SK-N-SH (cell line): ENCODE results near the gene ADISSP. TPM values are rescaled to one million over a fixed set of nuclear protein-coding genes. Genes with fewer than 3 reads are reported as not detected.

ENCODE experiments used
- CTCF ChIA-PET: fragments of 300-600, 350-600 bp; formaldehyde crosslinking; extraction: SDS; loops from one replicate; lab custom pipeline; 2021; lab: Yijun Ruan, JAX
- POLR2A ChIA-PET: fragments of 350-600 bp; sonication (Branson Sonifier 250); formaldehyde crosslinking; extraction: SDS; loops from one replicate; lab custom pipeline; 2020; ENCODE audit warnings: antibody characterized with exemption, inconsistent platforms; lab: Yijun Ruan, JAX
- DNase-seq: peaks from one replicate; pipeline ENCODE4 v3.0.0; 2012
- H2AFZ ChIP-seq: fragments of 200-600 bp; sonication (generic); 2 replicates; pipeline ENCODE4 v1.8.1; 2016; ENCODE audit warnings: antibody characterized with exemption, mild to moderate bottlenecking, low read depth
- H3F3A ChIP-seq: fragments of 200-600 bp; sonication (generic); replicated peaks from 2 replicates; pipeline ENCODE3; 2016; ENCODE audit warnings: antibody characterized with exemption, mild to moderate bottlenecking; ENCODE audit not compliant: insufficient read depth
- H3K27ac ChIP-seq, 2 experiments: fragments of 200-500 bp in 1 of 2; fragments of 200-600 bp in 1 of 2; sonication (Bioruptor generic) in 1 of 2; sonication (generic), shearing (Covaris generic) in 1 of 2; 2 replicates each; pipeline versions ENCODE4 v1.5.1 to v1.6.1; 2014 to 2016; ENCODE audit warnings: low read depth in 2 of 2, inconsistent platforms in 1 of 2, low read length in 1 of 2, mild to moderate bottlenecking in 1 of 2, mixed read lengths in 1 of 2
- H3K27me3 ChIP-seq: fragments of 200-600 bp; sonication (generic), shearing (Covaris generic); 2 replicates; pipeline ENCODE4 v1.6.1; 2016; ENCODE audit warnings: mixed run types; ENCODE audit not compliant: insufficient read depth
- H3K36me3 ChIP-seq, 2 experiments: fragments of 200-500 bp in 1 of 2; fragments of 200-600 bp in 1 of 2; sonication (Bioruptor generic) in 1 of 2; sonication (generic) in 1 of 2; replicated peaks in 1 of 2; 2 replicates each; pipeline versions ENCODE3 to v1.5.1; 2014 to 2016; ENCODE audit warnings: low read length in 1 of 2, mild to moderate bottlenecking in 1 of 2; ENCODE audit not compliant: insufficient read depth in 2 of 2, control insufficient read depth in 1 of 2
- H3K4me1 ChIP-seq, 2 experiments: fragments of 200-500 bp in 1 of 2; fragments of 200-600 bp in 1 of 2; sonication (Bioruptor generic) in 1 of 2; sonication (generic), shearing (Covaris generic) in 1 of 2; 2 replicates each; pipeline versions ENCODE4 v1.5.1 to v1.6.1; 2014 to 2016; ENCODE audit warnings: low read depth in 1 of 2, low read length in 1 of 2, mixed run types in 1 of 2; ENCODE audit not compliant: insufficient read depth in 2 of 2, control insufficient read depth in 1 of 2
- H3K4me2 ChIP-seq: fragments of 200-600 bp; sonication (generic), shearing (Covaris generic); 2 replicates; pipeline ENCODE4 v1.6.1; 2017; ENCODE audit warnings: mixed run types
- H3K4me3 ChIP-seq, 2 experiments: fragments of 200-500 bp in 1 of 2; fragments of 200-600 bp in 1 of 2; sonication (Bioruptor generic) in 1 of 2; sonication (generic), shearing (Covaris generic) in 1 of 2; 2 replicates each; pipeline versions ENCODE4 v1.5.1 to v1.8.1; 2014 to 2016; ENCODE audit warnings: low read depth in 2 of 2, inconsistent platforms in 1 of 2, low read length in 1 of 2, mild to moderate bottlenecking in 1 of 2, mixed read lengths in 1 of 2, moderate library complexity in 1 of 2
- H3K79me2 ChIP-seq: fragments of 200-600 bp; sonication (generic); 2 replicates; pipeline ENCODE4 v1.8.1; 2017; ENCODE audit warnings: mild to moderate bottlenecking; ENCODE audit not compliant: insufficient read depth
- H3K9ac ChIP-seq: fragments of 200-600 bp; sonication (generic); 2 replicates; pipeline ENCODE4 v1.6.1; 2017; ENCODE audit warnings: mixed run types
- H3K9me2 ChIP-seq: fragments of 200-600 bp; sonication (generic); 2 replicates; pipeline ENCODE4 v1.6.1; 2017; ENCODE audit warnings: mixed run types
- H3K9me3 ChIP-seq: fragments of 200-600 bp; sonication (generic); 2 replicates; pipeline ENCODE4 v1.6.1; 2017; ENCODE audit warnings: mixed run types, mild to moderate bottlenecking, moderate library complexity
- H4K20me1 ChIP-seq: fragments of 200-600 bp; sonication (generic); 2 replicates; pipeline ENCODE4 v1.6.1; 2017; ENCODE audit warnings: mild to moderate bottlenecking, mixed run types; ENCODE audit not compliant: insufficient read depth
- IRF3 ChIP-seq: fragments of 150-350 bp; IDR thresholded peaks from 2 replicates; pipeline ENCODE4 v1.6.1; 2016; ENCODE audit warnings: mild to moderate bottlenecking, low read depth, low read length
- RAD21 ChIP-seq: IDR thresholded peaks from 2 replicates; pipeline ENCODE4 v1.6.1; 2012; ENCODE audit warnings: mild to moderate bottlenecking, low read length
- REST ChIP-seq: IDR thresholded peaks from 2 replicates; pipeline ENCODE4 v1.6.1; 2012; ENCODE audit warnings: mild to moderate bottlenecking, low read depth, low read length, moderate library complexity
- RFX5 ChIP-seq: IDR thresholded peaks from 2 replicates; pipeline ENCODE4 v1.6.1; 2012; ENCODE audit warnings: mild to moderate bottlenecking, improper control_type of control experiment, low read length
- TAF1 ChIP-seq: IDR thresholded peaks from 2 replicates; pipeline ENCODE4 v1.6.1; 2012; ENCODE audit warnings: low read depth, mild to moderate bottlenecking, low read length, moderate library complexity, borderline replicate concordance
- TCF12 ChIP-seq: IDR thresholded peaks from 2 replicates; pipeline ENCODE4 v1.4.0; 2012
- WGBS: methylation state at CpG from one replicate; pipeline ENCODE4 v1.1.6; 2017; ENCODE audit warnings: low lambda C conversion rate; 5-methylcytosine and 5-hydroxymethylcytosine counted together
- polyA plus RNA-seq, 3 experiments: library from polyadenylated mRNA; depleted of rRNA; stranded (reverse); fragments of >200 nt; gene quantifications; 2 replicates each; pipeline ENCODE4 v1.2.3, GENCODE V29; 2012

Gene ADISSP
- polyA plus RNA-seq, 1 of the 3 experiments (the other 2 are of a cell fraction): 73.9 TPM

DNA sequence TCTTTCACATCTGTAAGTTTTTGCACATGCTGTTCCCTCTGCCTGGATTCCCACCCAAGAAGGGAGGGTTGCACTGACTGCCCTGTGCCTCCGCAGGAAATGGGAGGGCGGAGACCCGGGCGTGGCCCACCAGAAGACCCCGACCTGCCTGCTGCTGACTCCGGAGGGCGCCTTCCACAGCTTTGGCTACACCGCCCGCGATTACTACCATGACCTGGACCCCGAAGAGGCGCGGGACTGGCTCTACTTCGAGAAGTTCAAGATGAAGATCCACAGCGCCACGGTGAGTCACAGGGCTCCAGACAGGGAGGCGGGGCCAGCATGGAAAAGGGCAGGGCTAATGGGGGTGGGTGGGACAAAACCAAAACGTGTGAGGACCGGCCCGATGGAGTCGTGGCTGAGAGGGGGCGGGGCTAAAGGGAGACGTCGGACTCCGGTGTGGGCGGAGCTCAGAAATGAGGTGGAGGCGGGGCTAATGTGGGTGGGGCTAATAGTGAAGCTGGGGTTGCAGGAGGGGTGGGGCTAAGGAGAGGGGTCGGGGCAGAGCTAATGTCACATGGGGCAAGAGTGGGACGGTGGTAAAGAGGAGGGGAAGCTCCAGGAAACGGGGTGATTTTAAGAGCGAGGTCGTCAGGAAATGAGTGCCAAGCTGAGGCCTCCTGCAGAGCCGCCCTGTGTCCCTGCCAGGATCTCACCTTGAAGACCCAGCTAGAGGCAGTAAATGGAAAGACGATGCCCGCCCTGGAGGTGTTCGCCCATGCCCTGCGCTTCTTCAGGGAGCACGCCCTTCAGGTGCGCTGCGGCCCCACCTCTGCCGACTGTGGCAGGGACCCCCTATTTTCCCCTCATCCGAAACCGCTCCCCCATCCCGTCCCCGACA lies 22.5 kb downstream of the ADISSP start:
- Histone ChIP-seq H3F3A (no peaks in the 10 kb centered on the region), H3K27me3 (no peaks in the 10 kb centered on the region)
- CTCF ChIA-PET: interaction anchor here (1.2 to 7.6 kb wide), 8 partner anchors 10 to 110 kb away, joined by 3 to 60 read pairs (median 6); partner anchors contain the start of genes ADISSP and SIGLEC1

More for the DNA sequence above, 22.5 kb downstream of the ADISSP start:
- POLR2A ChIA-PET: no interaction called here
- no peaks in the 10 kb centered on the region for H3K9me2 ChIP-seq
- no peak for TF ChIP-seq IRF3
- TF ChIP-seq TAF1: no peak
- no peak for TF ChIP-seq RFX5
- no peak for TF ChIP-seq REST
- TF ChIP-seq RAD21: no peak
- TF ChIP-seq TCF12: no peak
- H3K4me1 ChIP-seq: peaks cover 0 to 21% of the 10 kb centered on the region in 2 experiments; a peak in 1 of 4 replicates
- peak overlapping the region in 1 of 2 experiments; percentile 34; a peak in 2 of 4 replicates for H3K4me3 ChIP-seq
- H3K9me3 ChIP-seq: no peaks in the 10 kb centered on the region
- H3K36me3 ChIP-seq: no peaks in the 10 kb centered on the region
- H3K4me2 ChIP-seq: no peak overlapping the region
- no peaks in the 10 kb centered on the region for H4K20me1 ChIP-seq
- DNase-seq: peak; percentile 90
- no peaks in the 10 kb centered on the region for H3K79me2 ChIP-seq
- H2AFZ ChIP-seq: no peak overlapping the region
- no peak overlapping the region for H3K27ac ChIP-seq
- H3K9ac ChIP-seq: no peak overlapping the region
- 51% methylated on average over 40 of the region's 45 CpGs for whole genome bisulfite sequencing
